ENCODE data around the gene GALNTL6. TPM values are rescaled to one million over a fixed set of nuclear protein-coding genes. Genes with fewer than 3 reads are reported as not detected.

Gene GALNTL6
- total and polyA plus RNA-seq, 2 donors (not counting 1 experiment from before 2014, with no cell fraction given), result not detected

DNA sequence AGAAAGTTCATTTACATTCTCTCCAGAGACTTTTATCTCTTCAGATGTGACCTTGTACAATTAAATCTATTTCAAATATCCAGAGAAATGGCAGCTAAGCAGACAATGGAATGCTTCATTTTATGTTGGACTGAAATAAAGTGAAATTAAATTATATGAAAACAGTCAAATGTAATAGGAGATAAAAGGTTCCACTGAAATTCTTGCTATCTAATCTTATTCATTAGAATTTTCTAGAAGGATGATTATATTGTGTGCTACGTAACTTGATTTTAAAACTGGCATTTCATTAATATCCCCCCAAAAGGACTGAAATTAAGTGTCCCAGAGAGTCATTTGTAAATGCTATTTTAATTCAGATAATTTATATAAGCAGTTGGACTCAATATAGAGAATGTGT lies 708.5 kb downstream of the GALNTL6 start:
- no peak overlapping the region for H3K9ac ChIP-seq (ENCODE audit: insufficient read depth, low read length)
- no peaks in the 10 kb centered on the region for H3K79me2 ChIP-seq (ENCODE audit: control insufficient read depth, insufficient read depth, low read length)
- TF ChIP-seq, protein P1, sequence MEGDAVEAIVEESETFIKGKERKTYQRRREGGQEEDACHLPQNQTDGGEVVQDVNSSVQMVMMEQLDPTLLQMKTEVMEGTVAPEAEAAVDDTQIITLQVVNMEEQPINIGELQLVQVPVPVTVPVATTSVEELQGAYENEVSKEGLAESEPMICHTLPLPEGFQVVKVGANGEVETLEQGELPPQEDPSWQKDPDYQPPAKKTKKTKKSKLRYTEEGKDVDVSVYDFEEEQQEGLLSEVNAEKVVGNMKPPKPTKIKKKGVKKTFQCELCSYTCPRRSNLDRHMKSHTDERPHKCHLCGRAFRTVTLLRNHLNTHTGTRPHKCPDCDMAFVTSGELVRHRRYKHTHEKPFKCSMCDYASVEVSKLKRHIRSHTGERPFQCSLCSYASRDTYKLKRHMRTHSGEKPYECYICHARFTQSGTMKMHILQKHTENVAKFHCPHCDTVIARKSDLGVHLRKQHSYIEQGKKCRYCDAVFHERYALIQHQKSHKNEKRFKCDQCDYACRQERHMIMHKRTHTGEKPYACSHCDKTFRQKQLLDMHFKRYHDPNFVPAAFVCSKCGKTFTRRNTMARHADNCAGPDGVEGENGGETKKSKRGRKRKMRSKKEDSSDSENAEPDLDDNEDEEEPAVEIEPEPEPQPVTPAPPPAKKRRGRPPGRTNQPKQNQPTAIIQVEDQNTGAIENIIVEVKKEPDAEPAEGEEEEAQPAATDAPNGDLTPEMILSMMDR (conservative IDR thresholded peaks at IDR 0.05 in 1 of 2, IDR thresholded peaks at IDR 0.05 in 1 of 2; ENCODE audit: low read depth in 1 of 2, low read length in 2 of 2), result no peak
- TF ChIP-seq EZH2 (IDR thresholded peaks at IDR 0.05; ENCODE audit: low read length, missing control alignments), result no peak
- H3K36me3 ChIP-seq (ENCODE audit: control insufficient read depth, insufficient read depth, low read length), result no peaks in the 10 kb centered on the region
- no peak for DNase-seq (ENCODE audit: low read depth in 2 of 2)
- H3K9me3 ChIP-seq (ENCODE audit: control insufficient read depth, insufficient read depth, low read depth, low read length), result no peaks in the 10 kb centered on the region
- H3K27ac ChIP-seq (ENCODE audit: insufficient read depth, low read length), result no peak overlapping the region
- no peak overlapping the region for H3K4me2 ChIP-seq (ENCODE audit: extremely low read depth, insufficient read depth, low read length)
- H4K20me1 ChIP-seq (ENCODE audit: control insufficient read depth, extremely low read depth, insufficient read depth, low read length), result no peaks in the 10 kb centered on the region
- H3K4me1 ChIP-seq (ENCODE audit: control insufficient read depth, extremely low read depth, insufficient read depth, low read length), result no peaks in the 10 kb centered on the region
- no peak overlapping the region for H3K4me3 ChIP-seq (replicated peaks in 1 of 4; ENCODE audit: control extremely low read depth in 1 of 4, insufficient read depth in 1 of 4, low read depth in 3 of 4, low read length in 4 of 4)
- no peak overlapping the region for H2AFZ ChIP-seq (ENCODE audit: low read length)
- no peaks in the 10 kb centered on the region for H3K27me3 ChIP-seq (ENCODE audit: control insufficient read depth, insufficient read depth, low read length)

DNA sequence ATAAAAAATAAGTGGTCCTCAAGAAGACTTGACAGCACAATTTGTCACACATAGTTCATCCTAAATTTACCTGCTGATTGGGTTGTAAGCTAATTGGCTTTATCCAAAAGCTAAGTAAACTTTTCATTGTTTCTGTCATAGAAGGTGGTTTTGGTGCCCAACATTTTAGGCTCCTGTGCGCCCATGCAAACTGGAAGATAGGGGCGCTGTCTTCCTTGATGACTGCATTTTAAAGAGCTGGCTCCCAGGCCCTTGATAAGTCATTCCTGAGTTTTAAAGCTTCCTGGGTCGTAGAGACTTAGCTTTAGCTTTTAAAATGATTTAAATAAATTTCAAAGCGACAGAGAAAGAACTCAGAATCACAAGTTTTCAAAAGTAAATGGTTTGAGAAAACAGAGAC lies 730.0 kb downstream of the GALNTL6 start:
- no peaks in the 10 kb centered on the region for H3K4me1 ChIP-seq (ENCODE audit: control insufficient read depth, extremely low read depth, insufficient read depth, low read length)

GRCh38 chr4:172546782-172547181 lies 733.6 kb downstream of the GALNTL6 start:
- Histone ChIP-seq H3K79me2 (ENCODE audit: control insufficient read depth, insufficient read depth, low read length) (no peaks in the 10 kb centered on the region), H3K9ac (ENCODE audit: insufficient read depth, low read length) (no peak overlapping the region), H3K27me3 (ENCODE audit: control insufficient read depth, insufficient read depth, low read length) (no peaks in the 10 kb centered on the region), H3K4me3 (replicated peaks in 1 of 4; ENCODE audit: control extremely low read depth in 1 of 4, insufficient read depth in 1 of 4, low read depth in 3 of 4, low read length in 4 of 4) (no peak overlapping the region), H4K20me1 (ENCODE audit: control insufficient read depth, extremely low read depth, insufficient read depth, low read length) (no peaks in the 10 kb centered on the region), H3K4me1 (ENCODE audit: control insufficient read depth, extremely low read depth, insufficient read depth, low read length) (no peaks in the 10 kb centered on the region), H3K27ac (ENCODE audit: insufficient read depth, low read length) (no peak overlapping the region), H3K36me3 (ENCODE audit: control insufficient read depth, insufficient read depth, low read length) (no peaks in the 10 kb centered on the region), H2AFZ (ENCODE audit: low read length) (no peak overlapping the region), H3K4me2 (ENCODE audit: extremely low read depth, insufficient read depth, low read length) (no peak overlapping the region), H3K9me3 (ENCODE audit: control insufficient read depth, insufficient read depth, low read depth, low read length) (no peaks in the 10 kb centered on the region)
- TF ChIP-seq, protein P1 (conservative IDR thresholded peaks at IDR 0.05 in 1 of 2, IDR thresholded peaks at IDR 0.05 in 1 of 2; ENCODE audit: low read depth in 1 of 2, low read length in 2 of 2), result no peak
- no peak for TF ChIP-seq EZH2 (IDR thresholded peaks at IDR 0.05; ENCODE audit: low read length, missing control alignments)
- no peak for DNase-seq (ENCODE audit: low read depth in 2 of 2)

More for the DNA sequence above, 730.0 kb downstream of the GALNTL6 start:
- Histone ChIP-seq H3K79me2 (ENCODE audit: control insufficient read depth, insufficient read depth, low read length) (no peaks in the 10 kb centered on the region), H3K27ac (ENCODE audit: insufficient read depth, low read length) (no peak overlapping the region), H4K20me1 (ENCODE audit: control insufficient read depth, extremely low read depth, insufficient read depth, low read length) (no peaks in the 10 kb centered on the region), H2AFZ (ENCODE audit: low read length) (no peak overlapping the region), H3K4me3 (replicated peaks in 1 of 4; ENCODE audit: control extremely low read depth in 1 of 4, insufficient read depth in 1 of 4, low read depth in 3 of 4, low read length in 4 of 4) (no peak overlapping the region), H3K4me2 (ENCODE audit: extremely low read depth, insufficient read depth, low read length) (no peak overlapping the region), H3K9ac (ENCODE audit: insufficient read depth, low read length) (no peak overlapping the region), H3K36me3 (ENCODE audit: control insufficient read depth, insufficient read depth, low read length) (no peaks in the 10 kb centered on the region), H3K9me3 (ENCODE audit: control insufficient read depth, insufficient read depth, low read depth, low read length) (no peaks in the 10 kb centered on the region), H3K27me3 (ENCODE audit: control insufficient read depth, insufficient read depth, low read length) (no peaks in the 10 kb centered on the region)
- no peak for DNase-seq (ENCODE audit: low read depth in 2 of 2)
- TF ChIP-seq EZH2 (IDR thresholded peaks at IDR 0.05; ENCODE audit: low read length, missing control alignments), result no peak
- TF ChIP-seq, protein P1 (conservative IDR thresholded peaks at IDR 0.05 in 1 of 2, IDR thresholded peaks at IDR 0.05 in 1 of 2; ENCODE audit: low read depth in 1 of 2, low read length in 2 of 2), result no peak
